Esophagus squamous epithelium (tissue), 5 donors: Measurements from ENCODE around the gene ATAD2B. TPM values are rescaled to one million over a fixed set of nuclear protein-coding genes. Genes with fewer than 3 reads are reported as not detected.

Source experiments
- DNase-seq: peaks from one replicate; lab custom pipeline; 2025; lab: John Stamatoyannopoulos, UW
- H3K27ac ChIP-seq, 4 donors: fragments of 200-600 bp; sonication (generic); one replicate each; pipeline ENCODE4 v1.5.1; 2016 to 2019; ENCODE audit warnings: mild to moderate bottlenecking in 1 of 4
- H3K27me3 ChIP-seq, 4 donors: fragments of 200-600 bp; sonication (generic); 1 replicate in 3 of 4; 2 replicates in 1 of 4; pipeline versions ENCODE4 v1.5.1 to v1.6.0; 2017 to 2021; ENCODE audit warnings: antibody characterized with exemption in 1 of 4
- H3K36me3 ChIP-seq, 3 donors: fragments of 200-600 bp; sonication (generic); one replicate each; pipeline ENCODE4 v1.5.1; 2016 to 2019
- H3K4me1 ChIP-seq, 3 donors: fragments of 200-600 bp; sonication (generic); one replicate each; pipeline ENCODE4 v1.5.1; 2017 to 2019
- H3K4me3 ChIP-seq, 4 donors: fragments of 200-600 bp; sonication (generic); 1 replicate in 3 of 4; 2 replicates in 1 of 4; pipeline ENCODE4 v1.5.1; 2016 to 2019; ENCODE audit warnings: mild to moderate bottlenecking in 2 of 4, moderate library complexity in 1 of 4
- H3K9me3 ChIP-seq, 3 donors: fragments of 200-600 bp; sonication (generic); one replicate each; pipeline ENCODE4 v1.5.1; 2016 to 2019
- CTCF ChIP-seq, 6 experiments: fragments of 450-650 bp in 4 of 6; fragments of 200-600 bp in 2 of 6; sonication (generic) in 2 of 6; IDR thresholded peaks; one replicate each; pipeline ENCODE4 v1.5.1; 2016 to 2019; ENCODE audit warnings: antibody characterized with exemption in 6 of 6, mild to moderate bottlenecking in 4 of 6, moderate library complexity in 4 of 6
- POLR2A ChIP-seq, 4 donors: fragments of 450-650 bp; IDR thresholded peaks; one replicate each; pipeline ENCODE4 v1.6.1; 2017; ENCODE audit warnings: antibody characterized with exemption in 4 of 4, mild to moderate bottlenecking in 4 of 4, moderate library complexity in 3 of 4
- WGBS, 2 donors: methylation state at CpG; one replicate each; pipeline ENCODE4 v1.1.5; 2018; 5-methylcytosine and 5-hydroxymethylcytosine counted together
- intact Hi-C: fragments of 100-400 bp; cut with DNase I; formaldehyde crosslinking; loops from one replicate; pipeline ENCODE4 v1.15.0; 2022
- total RNA-seq, 4 donors: library from RNA; depleted of rRNA; stranded (reverse); fragments of >200 nt; gene quantifications; one replicate each; pipeline ENCODE4 v1.1.0, GENCODE V29; 2016
- donor health status: DM: yes; HTN: yes; CAD: no.

ATAD2B gene
- total RNA-seq, 4 donors from 2014 or later, result 7.4 to 29.2 (median 20.8) TPM

GRCh38 chr2:23915327-23915726, 11.6 kb downstream of the ATAD2B start:
- Histone ChIP-seq H3K36me3 (peaks cover 0 to 6% (median 0%) of the 10 kb centered on the region in 3 donors), H3K27ac (peak overlapping the region in 1 of 4 donors; percentile 48), H3K4me3 (no peak overlapping the region), H3K27me3 (no peaks in the 10 kb centered on the region), H3K9me3 (no peaks in the 10 kb centered on the region), H3K4me1 (peaks cover 0 to 61% (median 3%) of the 10 kb centered on the region in 3 donors)
- intact Hi-C loops, result no loop called here
- TF ChIP-seq POLR2A (IDR thresholded peaks at IDR 0.05) (no peak), CTCF (IDR thresholded peaks at IDR 0.05) (no peak)
- WGBS, 2 donors, result 81 to 85% methylated on average over 7 of the region's 7 CpGs
- DNase-seq, result no peak

DNA sequence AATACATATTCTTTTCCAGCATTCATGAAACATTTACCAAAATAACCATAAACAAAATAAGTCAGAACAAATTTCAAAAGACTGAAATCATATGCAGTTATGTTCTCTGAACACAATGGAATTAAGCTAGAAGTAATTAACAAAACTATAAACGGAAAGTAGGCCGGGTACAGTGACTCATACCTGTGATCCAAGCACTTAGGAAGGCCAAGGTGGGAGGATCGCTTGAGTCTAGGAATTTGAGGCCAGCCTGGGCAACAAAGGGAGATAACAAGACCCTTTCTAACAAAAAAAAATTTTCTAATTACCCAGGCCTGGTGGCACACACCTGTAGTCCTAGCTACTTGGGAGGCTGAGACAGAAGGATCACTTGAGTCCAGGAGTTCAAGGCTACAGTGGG, 14.9 kb downstream of the ATAD2B start:
- WGBS, 2 donors, result 35 to 37% methylated on average over 3 of the region's 3 CpGs
- intact Hi-C loops, result no loop called here
- TF ChIP-seq CTCF (IDR thresholded peaks at IDR 0.05) (no peak), POLR2A (IDR thresholded peaks at IDR 0.05) (no peak)

GRCh38 chr2:23905155-23905554, 21.8 kb downstream of the ATAD2B start:
- intact Hi-C loops, result no loop called here
- peaks cover 16 to 51% (median 29%) of the 10 kb centered on the region in 3 donors for H3K4me1 ChIP-seq
- DNase-seq, result no peak

More for the DNA sequence above, 14.9 kb downstream of the ATAD2B start:
- DNase-seq, result no peak
- no peak overlapping the region for H3K27ac ChIP-seq
- H3K36me3 ChIP-seq, result peaks cover 0 to 8% (median 0%) of the 10 kb centered on the region in 3 donors
- no peaks in the 10 kb centered on the region for H3K9me3 ChIP-seq
- no peak overlapping the region for H3K4me3 ChIP-seq
- no peaks in the 10 kb centered on the region for H3K27me3 ChIP-seq
- peaks cover 0 to 35% (median 0%) of the 10 kb centered on the region in 3 donors for H3K4me1 ChIP-seq

DNA sequence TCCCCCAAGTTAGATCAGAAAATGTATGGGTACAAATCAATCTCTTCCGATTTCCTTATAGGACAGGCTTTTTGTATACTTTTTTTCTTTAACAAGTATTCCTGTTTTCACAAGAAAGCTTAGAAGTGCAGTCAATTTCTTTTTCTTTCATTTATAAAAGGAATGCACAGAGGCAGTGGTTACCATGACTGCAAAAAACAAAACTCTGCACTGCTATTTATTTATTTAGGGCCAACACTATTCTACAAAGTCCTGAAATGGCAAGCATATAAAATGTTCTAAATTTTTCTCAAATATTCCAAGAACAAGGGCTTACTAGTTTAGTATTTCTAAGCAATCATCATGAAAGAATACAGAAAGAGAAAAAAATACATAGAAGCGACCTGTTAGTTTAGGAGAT, 22.2 kb downstream of the ATAD2B start:
- intact Hi-C loops, result no loop called here
- TF ChIP-seq CTCF (IDR thresholded peaks at IDR 0.05), result no peak
- no peak for TF ChIP-seq POLR2A (IDR thresholded peaks at IDR 0.05)
- Histone ChIP-seq H3K36me3 (no peaks in the 10 kb centered on the region), H3K4me3 (no peak overlapping the region), H3K27ac (peak overlapping the region in 1 of 4 donors; percentile 25), H3K27me3 (no peaks in the 10 kb centered on the region), H3K9me3 (no peaks in the 10 kb centered on the region), H3K4me1 (peaks cover 16 to 56% (median 31%) of the 10 kb centered on the region in 3 donors)
- 57 to 62% methylated on average over 2 of the region's 2 CpGs for WGBS, 2 donors
- no peak for DNase-seq

More at GRCh38 chr2:23905155-23905554, 21.8 kb downstream of the ATAD2B start:
- WGBS, 2 donors, result 65 to 74% methylated on average over 2 of the region's 2 CpGs
- Histone ChIP-seq H3K27ac (no peak overlapping the region), H3K36me3 (peaks cover 0 to under 1% (median 0%) of the 10 kb centered on the region in 3 donors), H3K27me3 (no peaks in the 10 kb centered on the region), H3K9me3 (no peaks in the 10 kb centered on the region), H3K4me3 (no peak overlapping the region)
- TF ChIP-seq CTCF (IDR thresholded peaks at IDR 0.05), result no peak
- no peak for TF ChIP-seq POLR2A (IDR thresholded peaks at IDR 0.05)

- Histone ChIP-seq H3K4me1 (peaks cover 16 to 59% (median 31%) of the 10 kb centered on the region in 3 donors), H3K9me3 (no peaks in the 10 kb centered on the region), H3K4me3 (no peak overlapping the region), H3K27ac (peak overlapping the region in 1 of 4 donors; percentile 25), H3K27me3 (no peaks in the 10 kb centered on the region), H3K36me3 (no peaks in the 10 kb centered on the region)
- TF ChIP-seq POLR2A (IDR thresholded peaks at IDR 0.05) (no peak), CTCF (IDR thresholded peaks at IDR 0.05) (no peak)
- intact Hi-C loops, result no loop called here
- 32 to 48% methylated on average over 1 of the region's 1 CpG for WGBS, 2 donors
- no peak for DNase-seq
Measured at GRCh38 chr2:23904215-23904614, 22.7 kb downstream of the ATAD2B start.
